Measurements from ENCODE around the gene SLC9A5. TPM values are rescaled to one million over a fixed set of nuclear protein-coding genes. Genes with fewer than 3 reads are reported as not detected.

Gene SLC9A5
- total RNA-seq, 1 experiment from 2014 or later = 4.8 TPM

GRCh38 chr16:67294938-67295361 lies 46.2 kb downstream of the SLC9A5 start:
- in situ Hi-C loops (cut with HindIII; ENCODE audit: low sequenced_read_pairs) = no loop called here
- DNase-seq (ENCODE audit: low spot score) = no peak

GRCh38 chr16:67296420-67296819 lies 47.6 kb downstream of the SLC9A5 start:
- no peak for DNase-seq (ENCODE audit: low spot score)
- in situ Hi-C loops (cut with HindIII; ENCODE audit: low sequenced_read_pairs) = no loop called here

GRCh38 chr16:67298277-67298676 lies 49.5 kb downstream of the SLC9A5 start:
- no peak for DNase-seq (ENCODE audit: low spot score)
- in situ Hi-C loops (cut with HindIII; ENCODE audit: low sequenced_read_pairs) = no loop called here

GRCh38 chr16:67299269-67299668 lies 50.5 kb downstream of the SLC9A5 start:
- in situ Hi-C loops (cut with HindIII; ENCODE audit: low sequenced_read_pairs) = no loop called here
- DNase-seq (ENCODE audit: low spot score) = no peak

- in situ Hi-C loops (cut with HindIII; ENCODE audit: low sequenced_read_pairs) = no loop called here
- DNase-seq (ENCODE audit: low spot score) = no peak
These were observed 52.5 kb downstream of the SLC9A5 start for GRCh38 chr16:67301080-67301782.

- no peak for DNase-seq (ENCODE audit: low spot score)
- in situ Hi-C loops (cut with HindIII; ENCODE audit: low sequenced_read_pairs) = no loop called here
These were observed 53.3 kb downstream of the SLC9A5 start for GRCh38 chr16:67302076-67302475.

- in situ Hi-C loops (cut with HindIII; ENCODE audit: low sequenced_read_pairs) = no loop called here
- no peak for DNase-seq (ENCODE audit: low spot score)
These were observed 54.2 kb downstream of the SLC9A5 start for GRCh38 chr16:67302970-67303369.

- in situ Hi-C loops (cut with HindIII; ENCODE audit: low sequenced_read_pairs) = no loop called here
- DNase-seq (ENCODE audit: low spot score) = no peak
These were observed 55.2 kb downstream of the SLC9A5 start for GRCh38 chr16:67304020-67304419.

GRCh38 chr16:67305216-67306071 lies 56.7 kb downstream of the SLC9A5 start:
- in situ Hi-C loops (cut with HindIII; ENCODE audit: low sequenced_read_pairs) = no loop called here
- DNase-seq (ENCODE audit: low spot score) = no peak

GRCh38 chr16:67310561-67310960 lies 61.8 kb downstream of the SLC9A5 start:
- in situ Hi-C loops (cut with HindIII; ENCODE audit: low sequenced_read_pairs) = no loop called here
- no peak for DNase-seq (ENCODE audit: low spot score)

- no peak for DNase-seq (ENCODE audit: low spot score)
- in situ Hi-C loops (cut with HindIII; ENCODE audit: low sequenced_read_pairs) = no loop called here
These were observed 63.1 kb downstream of the SLC9A5 start for GRCh38 chr16:67311607-67312488.

- no peak for DNase-seq (ENCODE audit: low spot score)
- in situ Hi-C loops (cut with HindIII; ENCODE audit: low sequenced_read_pairs) = no loop called here
These were observed 63.9 kb downstream of the SLC9A5 start for GRCh38 chr16:67312719-67313118.

- no peak for DNase-seq (ENCODE audit: low spot score)
- in situ Hi-C loops (cut with HindIII; ENCODE audit: low sequenced_read_pairs) = no loop called here
These were observed 69.1 kb downstream of the SLC9A5 start for GRCh38 chr16:67317853-67318252.

Other genes starting within 250 kb of the SLC9A5 start
- 17.0 and 40.9 TPM in 2 replicates for gene CBFB, start 219.8 kb upstream of the SLC9A5 start, total RNA-seq (2014; rRNA removed; shearing (Covaris generic))
- 35.3 and 40.9 TPM in 2 replicates for gene PHAF1, start 139.0 kb upstream of the SLC9A5 start, total RNA-seq (2014; rRNA removed; shearing (Covaris generic))
- 0.55 TPM in 1 of 2 replicates, not detected in the other for gene B3GNT9, start 98.0 kb upstream of the SLC9A5 start, total RNA-seq (2014; rRNA removed; shearing (Covaris generic))
- gene TRADD, start 89.1 kb upstream of the SLC9A5 start, total RNA-seq (2014; rRNA removed; shearing (Covaris generic)) = 8.8 and 15.4 TPM in 2 replicates
- gene FBXL8, start 89.0 kb upstream of the SLC9A5 start, total RNA-seq (2014; rRNA removed; shearing (Covaris generic)) = 8.2 and 10.4 TPM in 2 replicates
- 17.8 and 17.9 TPM in 2 replicates for gene HSF4, start 84.2 kb upstream of the SLC9A5 start, total RNA-seq (2014; rRNA removed; shearing (Covaris generic))
- gene NOL3, start 78.4 kb upstream of the SLC9A5 start, total RNA-seq (2014; rRNA removed; shearing (Covaris generic)) = 13.4 and 17.5 TPM in 2 replicates
- gene MATCAP1, start 65.0 kb upstream of the SLC9A5 start, total RNA-seq (2014; rRNA removed; shearing (Covaris generic)) = 19.1 and 33.4 TPM in 2 replicates
- 0.24 and 0.25 TPM in 2 replicates for gene EXOC3L1, start 58.8 kb upstream of the SLC9A5 start, total RNA-seq (2014; rRNA removed; shearing (Covaris generic))
- 95.3 and 123 TPM in 2 replicates for gene E2F4, start 56.8 kb upstream of the SLC9A5 start, total RNA-seq (2014; rRNA removed; shearing (Covaris generic))
- gene ELMO3, start 49.8 kb upstream of the SLC9A5 start, total RNA-seq (2014; rRNA removed; shearing (Covaris generic)) = 0.61 and 1.0 TPM in 2 replicates
- gene TMEM208, start 21.8 kb upstream of the SLC9A5 start, total RNA-seq (2014; rRNA removed; shearing (Covaris generic)) = 64.4 and 90.0 TPM in 2 replicates
- gene FHOD1, start 1.5 kb upstream of the SLC9A5 start, total RNA-seq (2014; rRNA removed; shearing (Covaris generic)) = 19.2 and 23.6 TPM in 2 replicates
- 15.7 and 27.0 TPM in 2 replicates for gene PLEKHG4, start 30.6 kb downstream of the SLC9A5 start, total RNA-seq (2014; rRNA removed; shearing (Covaris generic))
- gene KCTD19, start 77.8 kb downstream of the SLC9A5 start, total RNA-seq (2014; rRNA removed; shearing (Covaris generic)) = 0.37 and 0.51 TPM in 2 replicates
- gene LRRC36, start 77.8 kb downstream of the SLC9A5 start, total RNA-seq (2014; rRNA removed; shearing (Covaris generic)) = not detected in 2 replicates
- 1.6 and 1.8 TPM in 2 replicates for gene TPPP3, start 144.5 kb downstream of the SLC9A5 start, total RNA-seq (2014; rRNA removed; shearing (Covaris generic))
- 5.8 and 7.0 TPM in 2 replicates for gene ZDHHC1, start 167.5 kb downstream of the SLC9A5 start, total RNA-seq (2014; rRNA removed; shearing (Covaris generic))
- gene HSD11B2, start 182.1 kb downstream of the SLC9A5 start, total RNA-seq (2014; rRNA removed; shearing (Covaris generic)) = not detected in 2 replicates
- 91.8 and 119 TPM in 2 replicates for gene ATP6V0D1, start 232.2 kb downstream of the SLC9A5 start, total RNA-seq (2014; rRNA removed; shearing (Covaris generic))
- not detected in 2 replicates for gene AGRP, start 234.6 kb downstream of the SLC9A5 start, total RNA-seq (2014; rRNA removed; shearing (Covaris generic))